Hepatocyte (in vitro differentiated cells): ENCODE measurements around the gene VPS16.

Source experiments
- CTCF ChIP-seq: fragments of 200-600 bp; sonication (generic); IDR thresholded peaks from 2 replicates; pipeline ENCODE4 v1.5.1; 2016; ENCODE audit warnings: antibody characterized with exemption, mild to moderate bottlenecking; ENCODE audit not compliant: poor library complexity
- EZH2 ChIP-seq: fragments of 200-600 bp; sonication (generic); IDR thresholded peaks from 2 replicates; pipeline ENCODE4 v1.6.1; 2016; ENCODE audit warnings: antibody characterized with exemption, mild to moderate bottlenecking, borderline replicate concordance

- TF ChIP-seq CTCF, result no peak
- no peak for TF ChIP-seq EZH2
Measured at GRCh38 chr20:2866236-2866635, 25.7 kb downstream of the VPS16 start.
